Transverse colon (tissue), 3 donors: Measurements from ENCODE around the gene SLC38A4.

Experiments used
- POLR2A ChIP-seq: fragments of 450-650 bp; IDR thresholded peaks from one replicate; pipeline ENCODE4 v1.6.1; 2016; ENCODE audit warnings: antibody characterized with exemption, mild to moderate bottlenecking, moderate library complexity
- TF ChIP-seq, protein P1 (sequence below), 5 experiments: fragments of 200-600 bp in 3 of 5; fragments of 450-650 bp in 2 of 5; sonication (generic) in 3 of 5; IDR thresholded peaks; 1 replicate in 2 of 5; 2 replicates in 3 of 5; pipeline ENCODE4 v1.5.1; 2016 to 2017; ENCODE audit warnings: antibody characterized with exemption in 5 of 5, inconsistent platforms in 3 of 5, mild to moderate bottlenecking in 2 of 5, moderate library complexity in 1 of 5

DNA sequence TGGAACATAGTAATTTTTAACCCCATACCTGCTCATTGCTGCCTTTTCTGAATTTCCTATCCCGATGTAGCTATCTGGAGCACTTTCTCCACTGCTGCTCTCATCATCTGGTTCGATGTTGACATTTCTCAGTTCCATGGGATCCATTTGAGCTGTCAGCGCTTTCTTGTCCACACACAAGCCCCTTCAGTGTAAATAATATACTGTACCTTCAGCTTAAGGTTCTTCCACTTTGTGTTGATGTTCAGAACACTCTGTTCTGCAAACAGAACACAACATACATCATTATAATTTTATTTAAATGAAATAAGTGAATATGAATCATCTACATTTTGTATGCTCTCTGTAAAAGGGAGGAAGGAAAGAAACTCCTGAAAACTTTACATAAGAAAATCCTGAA lies 32.9 kb downstream of the SLC38A4 start:
- TF ChIP-seq POLR2A, result no peak
- TF ChIP-seq, protein P1, sequence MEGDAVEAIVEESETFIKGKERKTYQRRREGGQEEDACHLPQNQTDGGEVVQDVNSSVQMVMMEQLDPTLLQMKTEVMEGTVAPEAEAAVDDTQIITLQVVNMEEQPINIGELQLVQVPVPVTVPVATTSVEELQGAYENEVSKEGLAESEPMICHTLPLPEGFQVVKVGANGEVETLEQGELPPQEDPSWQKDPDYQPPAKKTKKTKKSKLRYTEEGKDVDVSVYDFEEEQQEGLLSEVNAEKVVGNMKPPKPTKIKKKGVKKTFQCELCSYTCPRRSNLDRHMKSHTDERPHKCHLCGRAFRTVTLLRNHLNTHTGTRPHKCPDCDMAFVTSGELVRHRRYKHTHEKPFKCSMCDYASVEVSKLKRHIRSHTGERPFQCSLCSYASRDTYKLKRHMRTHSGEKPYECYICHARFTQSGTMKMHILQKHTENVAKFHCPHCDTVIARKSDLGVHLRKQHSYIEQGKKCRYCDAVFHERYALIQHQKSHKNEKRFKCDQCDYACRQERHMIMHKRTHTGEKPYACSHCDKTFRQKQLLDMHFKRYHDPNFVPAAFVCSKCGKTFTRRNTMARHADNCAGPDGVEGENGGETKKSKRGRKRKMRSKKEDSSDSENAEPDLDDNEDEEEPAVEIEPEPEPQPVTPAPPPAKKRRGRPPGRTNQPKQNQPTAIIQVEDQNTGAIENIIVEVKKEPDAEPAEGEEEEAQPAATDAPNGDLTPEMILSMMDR (IDR thresholded peaks at IDR 0.05), result no peak
